Loucy (cell line): Measurements from ENCODE around the gene NRG3.

ENCODE experiments used
- CTCF ChIP-seq: fragments of 200-600 bp; sonication (generic); conservative IDR thresholded peaks from 2 replicates; pipeline ENCODE4 v1.5.1; 2014; ENCODE audit warnings: mild to moderate bottlenecking, antibody characterized with exemption, low read length
- EZH2phosphoT487 ChIP-seq: fragments of 200-600 bp; IDR thresholded peaks from 2 replicates; pipeline ENCODE4 v1.6.1; 2018; ENCODE audit warnings: antibody characterized with exemption, mild to moderate bottlenecking, moderate library complexity, borderline replicate concordance

GRCh38 chr10:81873932-81874816 lies 820 bp upstream of the NRG3 start:
- no peak for TF ChIP-seq CTCF
- TF ChIP-seq EZH2phosphoT487 = no peak
